Upper lobe of left lung (tissue), 6 donors: Measurements from ENCODE around the gene TSEN54. TPM values are rescaled to one million over a fixed set of nuclear protein-coding genes. Genes with fewer than 3 reads are reported as not detected.

Experiments
- ATAC-seq, 2 donors: fragments of 200-7000 bp; cut with Tn5 transposase; one replicate each; pipeline ENCODE4 v1.9.1; 2022; ENCODE audit warnings: mild to moderate bottlenecking in 2 of 2, moderate library complexity in 2 of 2; ENCODE audit not compliant: low FRiP score in 2 of 2
- DNase-seq, 2 donors: peaks; one replicate each; pipeline ENCODE4 v3.0.0-alpha.2; 2019 to 2020
- H3K27ac ChIP-seq, 4 donors: fragments of 200-600 bp; sonication (generic); one replicate each; pipeline ENCODE4 v1.5.1; 2016 to 2019
- H3K27me3 ChIP-seq, 4 donors: fragments of 200-600 bp; sonication (generic); one replicate each; pipeline ENCODE4 v1.5.1; 2017 to 2019
- H3K36me3 ChIP-seq, 4 donors: fragments of 200-600 bp; sonication (generic); one replicate each; pipeline ENCODE4 v1.5.1; 2016 to 2019
- H3K4me1 ChIP-seq, 4 donors: fragments of 200-600 bp; sonication (generic); one replicate each; pipeline ENCODE4 v1.5.1; 2018 to 2019
- H3K4me3 ChIP-seq, 4 donors: fragments of 200-600 bp; sonication (generic); one replicate each; pipeline ENCODE4 v1.5.1; 2017 to 2019; ENCODE audit warnings: mild to moderate bottlenecking in 2 of 4, moderate library complexity in 1 of 4
- H3K9me3 ChIP-seq, 4 donors: fragments of 200-600 bp; sonication (generic); one replicate each; pipeline ENCODE4 v1.5.1; 2018 to 2019
- CTCF ChIP-seq, 6 experiments: fragments of 450-650 bp in 4 of 6; fragments of 200-600 bp in 2 of 6; sonication (generic) in 2 of 6; IDR thresholded peaks; one replicate each; pipeline ENCODE4 v1.5.1; 2016 to 2019; ENCODE audit warnings: antibody characterized with exemption in 6 of 6
- EP300 ChIP-seq, 4 donors: sonication (generic); formaldehyde crosslinking; IDR thresholded peaks; one replicate each; pipeline ENCODE4 v1.5.1; 2017; ENCODE audit warnings: antibody characterized with exemption in 4 of 4, control low read depth in 2 of 4
- POLR2A ChIP-seq, 4 donors: fragments of 450-650 bp; IDR thresholded peaks; one replicate each; pipeline ENCODE4 v1.5.1; 2016 to 2017; ENCODE audit warnings: antibody characterized with exemption in 4 of 4, mild to moderate bottlenecking in 2 of 4
- POLR2AphosphoS5 ChIP-seq, 2 donors: sonication (generic); formaldehyde crosslinking; IDR thresholded peaks; one replicate each; pipeline ENCODE4 v1.5.1; 2017; ENCODE audit warnings: antibody characterized with exemption in 2 of 2
- WGBS, 2 donors: methylation state at CpG; one replicate each; pipeline ENCODE4 v1.1.5; 2017 to 2018; 5-methylcytosine and 5-hydroxymethylcytosine counted together
- total RNA-seq, 6 donors: library from RNA; depleted of rRNA in 4 of 6; stranded (reverse); fragments of >200 nt in 4 of 6; gene quantifications; one replicate each; pipeline versions ENCODE4 v1.1.0 to v1.2.1, GENCODE V29; 2016 to 2021
- donor health status: DM: no; HTN: no; CAD: no; lungs with moderate emphysema.
- donor health status: DM: no; HTN: yes; CAD: no; lungs with severe emphysema.

The TSEN54 gene
- total RNA-seq, 6 donors from 2014 or later, result 19.5 to 125 (median 31.3) TPM

GRCh38 chr17:75539967-75540729 is 23.8 kb downstream of the TSEN54 start:
- peaks cover 0 to 27% (median 9%) of the 10 kb centered on the region in 4 donors for H3K4me1 ChIP-seq

GRCh38 chr17:75540923-75541503 is 24.7 kb downstream of the TSEN54 start:
- Histone ChIP-seq H3K27ac (no peak overlapping the region), H3K9me3 (no peaks in the 10 kb centered on the region), H3K4me3 (no peak overlapping the region), H3K27me3 (no peaks in the 10 kb centered on the region), H3K36me3 (peaks cover 0 to 8% (median 0%) of the 10 kb centered on the region in 4 donors), H3K4me1 (peaks cover 0 to 19% (median 6%) of the 10 kb centered on the region in 4 donors)
- ATAC-seq (no peak), DNase-seq (no peak)
- WGBS, 2 donors, result 75 to 79% methylated on average over 3 to 4 of the region's 4 CpGs
- no peak for TF ChIP-seq CTCF (IDR thresholded peaks at IDR 0.05)
- TF ChIP-seq EP300 (IDR thresholded peaks at IDR 0.05), result no peak
- TF ChIP-seq POLR2AphosphoS5 (IDR thresholded peaks at IDR 0.05), result no peak
- no peak for TF ChIP-seq POLR2A (IDR thresholded peaks at IDR 0.05)

More at GRCh38 chr17:75539967-75540729, 23.8 kb downstream of the TSEN54 start:
- DNase-seq, result peak in 1 of 2 donors; percentile 69
- Histone ChIP-seq H3K27me3 (no peaks in the 10 kb centered on the region), H3K36me3 (peaks cover 0 to 8% (median 0%) of the 10 kb centered on the region in 4 donors), H3K27ac (no peak overlapping the region), H3K9me3 (no peaks in the 10 kb centered on the region), H3K4me3 (no peak overlapping the region)
- no peak for ATAC-seq
- no peak for TF ChIP-seq CTCF (IDR thresholded peaks at IDR 0.05)
- TF ChIP-seq POLR2A (IDR thresholded peaks at IDR 0.05), result no peak
- no peak for TF ChIP-seq POLR2AphosphoS5 (IDR thresholded peaks at IDR 0.05)
- TF ChIP-seq EP300 (IDR thresholded peaks at IDR 0.05), result no peak
- 84 to 93% methylated on average over 3 to 13 of the region's 13 CpGs for WGBS, 2 donors

- Histone ChIP-seq H3K4me3 (no peak overlapping the region), H3K4me1 (peaks cover 0 to 14% (median 3%) of the 10 kb centered on the region in 4 donors), H3K9me3 (no peaks in the 10 kb centered on the region), H3K27ac (peak overlapping the region in 1 of 4 donors; percentile 44), H3K27me3 (no peaks in the 10 kb centered on the region), H3K36me3 (peaks cover 0 to 8% (median 0%) of the 10 kb centered on the region in 4 donors)
- peak in 1 of 2 donors; percentile 35 for DNase-seq
- ATAC-seq, result no peak
- no peak for TF ChIP-seq EP300 (IDR thresholded peaks at IDR 0.05)
- TF ChIP-seq CTCF (IDR thresholded peaks at IDR 0.05), result no peak
- no peak for TF ChIP-seq POLR2A (IDR thresholded peaks at IDR 0.05)
- no peak for TF ChIP-seq POLR2AphosphoS5 (IDR thresholded peaks at IDR 0.05)
- WGBS, 2 donors, result 74 to 90% methylated on average over 8 of the region's 8 CpGs
These were observed 25.9 kb downstream of the TSEN54 start for GRCh38 chr17:75542229-75542628.

GRCh38 chr17:75542728-75543336 is 26.5 kb downstream of the TSEN54 start:
- WGBS, 2 donors, result 75 to 89% methylated on average over 9 to 12 of the region's 15 CpGs
- H3K4me1 ChIP-seq, result peaks cover 0 to 14% (median 3%) of the 10 kb centered on the region in 4 donors
- H3K36me3 ChIP-seq, result peaks cover 0 to 8% (median 0%) of the 10 kb centered on the region in 4 donors
- H3K4me3 ChIP-seq, result no peak overlapping the region
- DNase-seq (no peak), ATAC-seq (no peak)
- TF ChIP-seq POLR2AphosphoS5 (IDR thresholded peaks at IDR 0.05), result no peak
- no peak for TF ChIP-seq EP300 (IDR thresholded peaks at IDR 0.05)
- no peak for TF ChIP-seq POLR2A (IDR thresholded peaks at IDR 0.05)
- TF ChIP-seq CTCF (IDR thresholded peaks at IDR 0.05), result no peak
- no peaks in the 10 kb centered on the region for H3K27me3 ChIP-seq
- H3K9me3 ChIP-seq, result no peaks in the 10 kb centered on the region
- peak overlapping the region in 1 of 4 donors; percentile 44 for H3K27ac ChIP-seq
